SK-N-SH (cell line): ENCODE measurements around the gene GSTM5. TPM values are rescaled to one million over a fixed set of nuclear protein-coding genes. Genes with fewer than 3 reads are reported as not detected.

Experiments
- CTCF ChIA-PET: fragments of 300-600, 350-600 bp; formaldehyde crosslinking; extraction: SDS; loops from one replicate; lab custom pipeline; 2021; lab: Yijun Ruan, JAX
- POLR2A ChIA-PET: fragments of 350-600 bp; sonication (Branson Sonifier 250); formaldehyde crosslinking; extraction: SDS; loops from one replicate; lab custom pipeline; 2020; ENCODE audit warnings: antibody characterized with exemption, inconsistent platforms; lab: Yijun Ruan, JAX
- DNase-seq: peaks from one replicate; pipeline ENCODE4 v3.0.0; 2012
- H2AFZ ChIP-seq: fragments of 200-600 bp; sonication (generic); 2 replicates; pipeline ENCODE4 v1.8.1; 2016; ENCODE audit warnings: antibody characterized with exemption, mild to moderate bottlenecking, low read depth
- H3F3A ChIP-seq: fragments of 200-600 bp; sonication (generic); replicated peaks from 2 replicates; pipeline ENCODE3; 2016; ENCODE audit warnings: antibody characterized with exemption, mild to moderate bottlenecking; ENCODE audit not compliant: insufficient read depth
- H3K27ac ChIP-seq, 2 experiments: fragments of 200-500 bp in 1 of 2; fragments of 200-600 bp in 1 of 2; sonication (Bioruptor generic) in 1 of 2; sonication (generic), shearing (Covaris generic) in 1 of 2; 2 replicates each; pipeline versions ENCODE4 v1.5.1 to v1.6.1; 2014 to 2016; ENCODE audit warnings: low read depth in 2 of 2, inconsistent platforms in 1 of 2, low read length in 1 of 2, mild to moderate bottlenecking in 1 of 2, mixed read lengths in 1 of 2
- H3K27me3 ChIP-seq: fragments of 200-600 bp; sonication (generic), shearing (Covaris generic); 2 replicates; pipeline ENCODE4 v1.6.1; 2016; ENCODE audit warnings: mixed run types; ENCODE audit not compliant: insufficient read depth
- H3K36me3 ChIP-seq, 2 experiments: fragments of 200-500 bp in 1 of 2; fragments of 200-600 bp in 1 of 2; sonication (Bioruptor generic) in 1 of 2; sonication (generic) in 1 of 2; replicated peaks in 1 of 2; 2 replicates each; pipeline versions ENCODE3 to v1.5.1; 2014 to 2016; ENCODE audit warnings: low read length in 1 of 2, mild to moderate bottlenecking in 1 of 2; ENCODE audit not compliant: insufficient read depth in 2 of 2, control insufficient read depth in 1 of 2
- H3K4me1 ChIP-seq, 2 experiments: fragments of 200-500 bp in 1 of 2; fragments of 200-600 bp in 1 of 2; sonication (Bioruptor generic) in 1 of 2; sonication (generic), shearing (Covaris generic) in 1 of 2; 2 replicates each; pipeline versions ENCODE4 v1.5.1 to v1.6.1; 2014 to 2016; ENCODE audit warnings: low read depth in 1 of 2, low read length in 1 of 2, mixed run types in 1 of 2; ENCODE audit not compliant: insufficient read depth in 2 of 2, control insufficient read depth in 1 of 2
- H3K4me2 ChIP-seq: fragments of 200-600 bp; sonication (generic), shearing (Covaris generic); 2 replicates; pipeline ENCODE4 v1.6.1; 2017; ENCODE audit warnings: mixed run types
- H3K4me3 ChIP-seq, 2 experiments: fragments of 200-500 bp in 1 of 2; fragments of 200-600 bp in 1 of 2; sonication (Bioruptor generic) in 1 of 2; sonication (generic), shearing (Covaris generic) in 1 of 2; 2 replicates each; pipeline versions ENCODE4 v1.5.1 to v1.8.1; 2014 to 2016; ENCODE audit warnings: low read depth in 2 of 2, inconsistent platforms in 1 of 2, low read length in 1 of 2, mild to moderate bottlenecking in 1 of 2, mixed read lengths in 1 of 2, moderate library complexity in 1 of 2
- H3K79me2 ChIP-seq: fragments of 200-600 bp; sonication (generic); 2 replicates; pipeline ENCODE4 v1.8.1; 2017; ENCODE audit warnings: mild to moderate bottlenecking; ENCODE audit not compliant: insufficient read depth
- H3K9ac ChIP-seq: fragments of 200-600 bp; sonication (generic); 2 replicates; pipeline ENCODE4 v1.6.1; 2017; ENCODE audit warnings: mixed run types
- H3K9me2 ChIP-seq: fragments of 200-600 bp; sonication (generic); 2 replicates; pipeline ENCODE4 v1.6.1; 2017; ENCODE audit warnings: mixed run types
- H3K9me3 ChIP-seq: fragments of 200-600 bp; sonication (generic); 2 replicates; pipeline ENCODE4 v1.6.1; 2017; ENCODE audit warnings: mixed run types, mild to moderate bottlenecking, moderate library complexity
- H4K20me1 ChIP-seq: fragments of 200-600 bp; sonication (generic); 2 replicates; pipeline ENCODE4 v1.6.1; 2017; ENCODE audit warnings: mild to moderate bottlenecking, mixed run types; ENCODE audit not compliant: insufficient read depth
- CTCF ChIP-seq: fragments of 200-600 bp; sonication (generic); IDR thresholded peaks from 2 replicates; pipeline ENCODE4 v1.6.1; 2017; ENCODE audit warnings: antibody characterized with exemption, mild to moderate bottlenecking, moderate library complexity
- EP300 ChIP-seq, 2 experiments: IDR thresholded peaks; 2 replicates each; pipeline versions ENCODE4 v1.4.0 to v1.6.1; 2012; ENCODE audit warnings: borderline replicate concordance in 1 of 2, low read depth in 1 of 2, low read length in 1 of 2
- FOSL2 ChIP-seq: IDR thresholded peaks from 2 replicates; pipeline ENCODE4 v1.4.0; 2012; ENCODE audit warnings: low read depth, mild to moderate bottlenecking, moderate library complexity, borderline replicate concordance
- FOXJ3 ChIP-seq: sonication (generic); formaldehyde crosslinking; IDR thresholded peaks from 2 replicates; pipeline ENCODE4 v1.5.1; 2020; ENCODE audit warnings: mild to moderate bottlenecking, missing genetic modification reagents
- FOXM1 ChIP-seq: IDR thresholded peaks from 2 replicates; pipeline ENCODE4 v1.4.0; 2012; ENCODE audit warnings: low read depth, mild to moderate bottlenecking
- GABPA ChIP-seq: IDR thresholded peaks from 2 replicates; pipeline ENCODE4 v1.4.0; 2012; ENCODE audit warnings: low read depth, mild to moderate bottlenecking
- GATA2 ChIP-seq: sonication (generic); formaldehyde crosslinking; IDR thresholded peaks from 2 replicates; pipeline ENCODE4 v1.5.0; 2020; ENCODE audit warnings: mild to moderate bottlenecking, missing genetic modification reagents
- IRF3 ChIP-seq: fragments of 150-350 bp; IDR thresholded peaks from 2 replicates; pipeline ENCODE4 v1.6.1; 2016; ENCODE audit warnings: mild to moderate bottlenecking, low read depth, low read length
- JUND ChIP-seq: IDR thresholded peaks from 2 replicates; pipeline ENCODE4 v1.4.0; 2012
- MXI1 ChIP-seq: IDR thresholded peaks from 2 replicates; pipeline ENCODE4 v1.6.1; 2012; ENCODE audit warnings: mild to moderate bottlenecking, low read depth, low read length, improper control_type of control experiment
- NRF1 ChIP-seq: IDR thresholded peaks from 2 replicates; pipeline ENCODE4 v1.6.1; 2012; ENCODE audit warnings: low read depth, mild to moderate bottlenecking, low read length
- POLR2AphosphoS5 ChIP-seq: IDR thresholded peaks from 2 replicates; pipeline ENCODE4 v1.6.1; 2012; ENCODE audit warnings: low read depth, low read length
- RCOR1 ChIP-seq: fragments of 150-350 bp; IDR thresholded peaks from 2 replicates; pipeline ENCODE4 v1.6.1; 2017; ENCODE audit warnings: antibody characterized with exemption, low read length
- REST ChIP-seq: IDR thresholded peaks from 2 replicates; pipeline ENCODE4 v1.6.1; 2012; ENCODE audit warnings: mild to moderate bottlenecking, low read depth, low read length, moderate library complexity
- SIN3A ChIP-seq: IDR thresholded peaks from 2 replicates; pipeline ENCODE4 v1.6.1; 2012; ENCODE audit warnings: low read depth, mild to moderate bottlenecking, low read length, moderate library complexity, borderline replicate concordance
- TAF1 ChIP-seq: IDR thresholded peaks from 2 replicates; pipeline ENCODE4 v1.6.1; 2012; ENCODE audit warnings: low read depth, mild to moderate bottlenecking, low read length, moderate library complexity, borderline replicate concordance
- TEAD4 ChIP-seq: IDR thresholded peaks from 2 replicates; pipeline ENCODE4 v1.4.0; 2012; ENCODE audit warnings: mild to moderate bottlenecking, borderline replicate concordance; ENCODE audit not compliant: insufficient read depth
- USF1 ChIP-seq: IDR thresholded peaks from 2 replicates; pipeline ENCODE4 v1.4.0; 2012; ENCODE audit warnings: low read depth, borderline replicate concordance
- USF2 ChIP-seq: fragments of 150-350 bp; IDR thresholded peaks from 2 replicates; pipeline ENCODE4 v1.6.1; 2017; ENCODE audit warnings: antibody characterized with exemption, low read length, low read depth, borderline replicate concordance
- YY1 ChIP-seq: IDR thresholded peaks from 2 replicates; pipeline ENCODE4 v1.4.0; 2012; ENCODE audit warnings: low read depth, mild to moderate bottlenecking
- WGBS: methylation state at CpG from one replicate; pipeline ENCODE4 v1.1.6; 2017; ENCODE audit warnings: low lambda C conversion rate; 5-methylcytosine and 5-hydroxymethylcytosine counted together
- polyA plus RNA-seq, 3 experiments: library from polyadenylated mRNA; depleted of rRNA; stranded (reverse); fragments of >200 nt; gene quantifications; 2 replicates each; pipeline ENCODE4 v1.2.3, GENCODE V29; 2012

The GSTM5 gene
- polyA plus RNA-seq, 1 of the 3 experiments (the other 2 are of a cell fraction) = not detected

- no peak for TF ChIP-seq FOSL2
- TF ChIP-seq MXI1 = no peak
- no peak for TF ChIP-seq FOXJ3
- no peak for TF ChIP-seq USF2
- TF ChIP-seq SIN3A = no peak
- TF ChIP-seq TAF1 = no peak
- TF ChIP-seq FOXM1 = no peak
- no peak for TF ChIP-seq RCOR1
- no peak for TF ChIP-seq POLR2AphosphoS5
- TF ChIP-seq JUND = no peak
- no peak for TF ChIP-seq CTCF
- TF ChIP-seq GABPA = no peak
- TF ChIP-seq EP300 (IDR thresholded peaks at IDR 0.05; ENCODE audit: borderline replicate concordance in 1 of 2, low read depth in 1 of 2, low read length in 1 of 2) = no peak
Measured at GRCh38 chr1:109726007-109726406, 14.0 kb downstream of the GSTM5 start (continued).

GRCh38 chr1:109726728-109727373 lies 14.8 kb downstream of the GSTM5 start:
- Histone ChIP-seq H3K27me3 (no peaks in the 10 kb centered on the region), H3K4me2 (no peak overlapping the region), H3K9ac (no peak overlapping the region), H3K27ac (no peak overlapping the region), H3K79me2 (no peaks in the 10 kb centered on the region), H3K4me3 (no peak overlapping the region), H3K9me3 (no peaks in the 10 kb centered on the region), H3K4me1 (no peaks in the 10 kb centered on the region; a peak in 1 of 4 replicates), H3K9me2 (no peaks in the 10 kb centered on the region), H2AFZ (no peak overlapping the region), H4K20me1 (no peaks in the 10 kb centered on the region), H3K36me3 (no peaks in the 10 kb centered on the region), H3F3A (no peaks in the 10 kb centered on the region)
- ChIA-PET POLR2A (no interaction called here), CTCF (interaction anchor here (0.9 to 1.3 kb wide), 2 partner anchors 11 kb away, joined by 3 to 4 read pairs; no protein-coding TSS in a partner anchor)
- DNase-seq = no peak
- WGBS = 87% methylated on average over 12 of the region's 12 CpGs
- TF ChIP-seq NRF1 = no peak
- TF ChIP-seq TEAD4 = no peak
- no peak for TF ChIP-seq FOXJ3
- TF ChIP-seq YY1 = no peak
- no peak for TF ChIP-seq FOXM1
- no peak for TF ChIP-seq USF1
- TF ChIP-seq REST = no peak
- TF ChIP-seq CTCF = no peak
- TF ChIP-seq IRF3 = no peak
- TF ChIP-seq TAF1 = no peak
- TF ChIP-seq GATA2 = no peak
- no peak for TF ChIP-seq POLR2AphosphoS5
- no peak for TF ChIP-seq MXI1
